ENCODE results near the gene OR14I1.

The OR14I1 gene

GRCh38 chr1:248695451-248696132 lies 7.0 kb downstream of the OR14I1 start:
- Histone ChIP-seq H3K4me3 (ENCODE audit: low read depth, low read length) (no peak overlapping the region), H2AFZ (no peak overlapping the region), H3K79me2 (no peaks in the 10 kb centered on the region), H3K9ac (no peak overlapping the region), H3K27me3 (ENCODE audit: control insufficient read depth, insufficient read depth, low read length) (no peaks in the 10 kb centered on the region), H3K4me2 (ENCODE audit: low read length) (no peak overlapping the region), H3K36me3 (ENCODE audit: control insufficient read depth, insufficient read depth, low read length) (no peaks in the 10 kb centered on the region), H3K4me1 (no peaks in the 10 kb centered on the region), H3K27ac (no peak overlapping the region), H3K9me3 (ENCODE audit: control insufficient read depth, low read length) (no peaks in the 10 kb centered on the region)
- TF ChIP-seq CTCF (IDR thresholded peaks at IDR 0.05), result no peak

- Histone ChIP-seq H3K27me3 (ENCODE audit: control insufficient read depth, insufficient read depth, low read length) (no peaks in the 10 kb centered on the region), H3K36me3 (ENCODE audit: control insufficient read depth, insufficient read depth, low read length) (no peaks in the 10 kb centered on the region), H3K9me3 (ENCODE audit: control insufficient read depth, low read length) (no peaks in the 10 kb centered on the region), H3K4me2 (ENCODE audit: low read length) (no peak overlapping the region), H3K79me2 (no peaks in the 10 kb centered on the region), H3K4me1 (no peaks in the 10 kb centered on the region), H3K9ac (no peak overlapping the region), H3K4me3 (ENCODE audit: low read depth, low read length) (no peak overlapping the region), H2AFZ (no peak overlapping the region), H3K27ac (no peak overlapping the region)
- TF ChIP-seq CTCF (IDR thresholded peaks at IDR 0.05), result no peak
Measured at GRCh38 chr1:248691567-248692155, 10.9 kb downstream of the OR14I1 start.

GRCh38 chr1:248688527-248689298 lies 13.9 kb downstream of the OR14I1 start:
- no peaks in the 10 kb centered on the region for H3K9me3 ChIP-seq (ENCODE audit: control insufficient read depth, low read length)

GRCh38 chr1:248686815-248687214 lies 15.8 kb downstream of the OR14I1 start:
- Histone ChIP-seq H2AFZ (no peak overlapping the region), H3K9ac (no peak overlapping the region), H3K4me2 (ENCODE audit: low read length) (no peak overlapping the region), H3K36me3 (ENCODE audit: control insufficient read depth, insufficient read depth, low read length) (no peaks in the 10 kb centered on the region), H3K27ac (no peak overlapping the region), H3K9me3 (ENCODE audit: control insufficient read depth, low read length) (no peaks in the 10 kb centered on the region), H3K4me1 (no peaks in the 10 kb centered on the region), H3K27me3 (ENCODE audit: control insufficient read depth, insufficient read depth, low read length) (no peaks in the 10 kb centered on the region), H3K79me2 (no peaks in the 10 kb centered on the region), H3K4me3 (ENCODE audit: low read depth, low read length) (no peak overlapping the region)
- no peak for TF ChIP-seq CTCF (IDR thresholded peaks at IDR 0.05)

More at GRCh38 chr1:248688527-248689298, 13.9 kb downstream of the OR14I1 start:
- Histone ChIP-seq H3K4me1 (no peaks in the 10 kb centered on the region), H3K27ac (no peak overlapping the region), H2AFZ (no peak overlapping the region), H3K79me2 (no peaks in the 10 kb centered on the region), H3K9ac (no peak overlapping the region), H3K36me3 (ENCODE audit: control insufficient read depth, insufficient read depth, low read length) (no peaks in the 10 kb centered on the region), H3K4me2 (ENCODE audit: low read length) (no peak overlapping the region), H3K27me3 (ENCODE audit: control insufficient read depth, insufficient read depth, low read length) (no peaks in the 10 kb centered on the region), H3K4me3 (ENCODE audit: low read depth, low read length) (no peak overlapping the region)
- no peak for TF ChIP-seq CTCF (IDR thresholded peaks at IDR 0.05)
